Measurements from ENCODE around the gene INAFM1.
"Not testable (repeated sequence)": the region's sequence is repeated elsewhere in the genome, so short reads cannot be mapped to it uniquely, and the experiment has no call there.

The INAFM1 gene

DNA sequence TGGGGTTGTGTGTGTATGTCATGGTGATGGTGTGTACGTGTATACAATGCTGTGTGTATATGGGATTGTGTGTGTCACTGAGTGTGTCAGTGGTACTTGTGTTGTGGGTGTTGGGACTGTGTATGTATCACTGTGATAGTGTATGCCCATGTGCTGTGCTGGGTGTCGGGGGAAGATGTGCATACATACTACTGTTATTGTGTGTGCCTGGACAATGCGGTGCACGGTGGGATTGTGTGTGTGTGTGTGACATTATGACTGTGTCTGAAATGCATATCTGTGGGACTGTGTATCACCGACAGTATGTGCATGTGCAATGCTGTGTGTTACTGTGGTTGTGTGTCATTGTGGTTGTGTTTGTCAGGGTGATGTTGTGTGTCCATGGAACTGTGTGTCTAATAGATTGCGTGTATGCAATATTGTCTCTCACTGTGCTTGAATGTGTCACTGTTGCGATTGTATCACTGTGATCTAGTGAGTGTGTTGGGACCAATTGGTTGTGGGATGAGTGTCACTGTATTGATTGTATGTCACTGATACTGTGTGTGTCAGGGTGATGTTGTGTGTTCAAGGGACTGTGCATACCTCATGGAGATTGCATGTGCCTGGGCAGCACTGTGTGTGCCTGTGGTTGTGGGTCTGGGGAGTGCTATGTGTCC is 32.6 kb upstream of the INAFM1 start:
- DNase-seq = no peak

- no peak for DNase-seq
These were observed 31.3 kb upstream of the INAFM1 start for GRCh38 chr19:47243364-47243775.

DNA sequence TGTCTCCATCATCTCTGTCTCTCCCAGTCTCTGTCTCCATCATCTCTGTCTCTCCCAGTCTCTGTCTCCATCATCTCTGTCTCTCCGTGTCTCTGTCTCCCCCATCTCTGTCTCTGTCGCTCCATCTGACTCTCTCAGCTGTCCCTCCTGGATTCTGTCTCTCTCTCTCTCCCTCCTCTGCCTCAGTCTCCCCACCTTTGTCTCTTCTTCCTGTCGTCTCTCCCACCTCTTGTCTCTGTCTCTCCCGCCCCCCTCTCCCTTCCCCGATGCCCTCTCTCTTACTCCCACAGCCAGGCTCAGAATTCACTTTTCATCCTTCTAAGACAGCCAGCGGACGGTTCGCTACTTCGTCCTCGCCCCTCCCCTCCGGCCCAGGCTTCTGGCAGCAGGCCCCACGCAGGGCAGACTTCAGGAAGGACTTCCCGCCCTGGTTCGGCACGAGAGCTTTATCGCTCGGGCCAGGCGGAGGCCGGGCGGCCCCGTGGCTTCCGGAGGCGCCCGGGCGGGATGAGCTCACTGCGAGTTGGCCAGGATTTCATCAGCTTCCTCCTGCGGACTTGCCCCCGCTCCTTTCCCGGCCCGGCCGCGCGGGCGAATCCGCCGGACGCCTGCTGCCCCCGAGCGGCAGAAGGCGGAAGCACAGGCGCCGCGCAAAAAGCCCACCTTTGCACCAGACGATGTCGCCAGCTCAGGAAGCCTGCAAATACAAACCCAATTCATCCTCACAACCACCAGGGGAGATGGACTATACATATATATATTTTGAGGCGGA is 30.7 kb upstream of the INAFM1 start:
- peak; percentile 84 for DNase-seq

DNA sequence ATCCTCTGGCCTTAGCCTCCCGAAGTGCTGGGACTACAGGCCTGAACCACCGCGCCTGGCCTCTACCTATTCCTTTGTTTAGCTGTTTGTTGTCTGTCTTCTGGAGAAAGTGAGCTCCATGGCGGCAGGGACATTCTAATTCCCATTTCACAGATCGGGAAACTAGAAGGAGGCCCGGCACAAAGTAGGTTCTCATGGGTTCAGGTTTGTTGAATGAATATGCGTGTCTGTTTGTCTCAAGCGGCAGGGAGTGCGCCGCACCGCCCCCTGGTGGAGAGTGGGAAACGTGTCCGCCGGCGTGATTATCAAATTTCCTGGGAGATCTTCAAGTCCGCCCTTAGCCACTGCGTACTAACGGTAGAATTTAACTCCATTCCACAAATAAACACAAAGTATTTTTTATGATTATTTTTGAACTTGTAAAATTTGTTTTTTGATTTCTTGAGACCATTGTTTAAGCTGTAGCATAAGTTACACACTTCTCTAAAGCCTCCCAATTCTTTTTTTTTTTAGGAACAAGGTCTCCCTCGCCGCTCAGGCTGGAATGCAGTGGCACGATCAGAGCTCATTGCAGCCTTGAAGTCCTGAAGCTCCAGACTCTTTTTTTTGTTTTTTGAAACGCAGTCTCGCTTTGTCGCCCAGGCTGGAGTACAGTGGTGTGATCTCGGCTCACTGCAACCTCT is 27.2 kb upstream of the INAFM1 start:
- DNase-seq = peak; percentile 83

DNA sequence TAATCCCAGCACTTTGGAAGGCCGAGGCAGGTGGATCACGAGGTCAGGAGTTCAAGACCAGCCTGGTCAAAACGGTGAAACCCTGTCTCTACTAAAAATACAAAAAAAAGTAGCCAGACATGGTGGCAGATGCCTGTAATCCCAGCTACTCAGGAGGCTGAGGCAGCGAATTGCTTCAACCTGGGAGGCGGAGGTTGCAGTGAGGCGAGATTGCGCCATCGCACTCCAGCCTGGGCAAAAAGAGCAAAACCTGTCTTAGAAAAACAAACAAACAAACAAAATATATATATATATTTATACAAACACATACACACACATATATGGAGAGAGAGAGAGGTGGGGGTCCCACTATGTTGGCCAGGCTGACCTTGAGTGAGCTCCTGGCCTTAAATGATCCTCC is 21.7 kb upstream of the INAFM1 start:
- not testable (repeated sequence) for DNase-seq

- DNase-seq = no peak
These were observed 21.2 kb upstream of the INAFM1 start for GRCh38 chr19:47253467-47253881.

DNA sequence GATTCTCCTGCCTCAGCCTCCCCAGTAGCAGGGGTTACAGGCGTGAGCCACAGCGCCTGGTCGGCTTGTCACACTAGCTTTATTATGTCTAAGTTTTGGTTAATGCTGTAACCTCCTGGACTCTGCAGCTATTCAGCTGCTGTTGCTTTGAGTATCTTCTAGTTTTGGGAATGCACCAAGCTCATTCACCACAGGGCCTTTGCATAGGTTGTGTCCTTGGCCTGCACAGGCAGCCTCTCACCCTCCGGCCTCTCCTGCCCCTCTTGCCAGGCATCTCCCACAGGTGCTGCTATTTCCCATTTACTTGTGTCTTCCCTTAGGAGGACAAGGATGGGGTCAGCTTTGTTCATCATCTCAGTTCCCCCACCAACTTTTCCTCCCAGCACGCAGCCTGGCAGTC is 20.7 kb upstream of the INAFM1 start:
- DNase-seq = no peak

DNA sequence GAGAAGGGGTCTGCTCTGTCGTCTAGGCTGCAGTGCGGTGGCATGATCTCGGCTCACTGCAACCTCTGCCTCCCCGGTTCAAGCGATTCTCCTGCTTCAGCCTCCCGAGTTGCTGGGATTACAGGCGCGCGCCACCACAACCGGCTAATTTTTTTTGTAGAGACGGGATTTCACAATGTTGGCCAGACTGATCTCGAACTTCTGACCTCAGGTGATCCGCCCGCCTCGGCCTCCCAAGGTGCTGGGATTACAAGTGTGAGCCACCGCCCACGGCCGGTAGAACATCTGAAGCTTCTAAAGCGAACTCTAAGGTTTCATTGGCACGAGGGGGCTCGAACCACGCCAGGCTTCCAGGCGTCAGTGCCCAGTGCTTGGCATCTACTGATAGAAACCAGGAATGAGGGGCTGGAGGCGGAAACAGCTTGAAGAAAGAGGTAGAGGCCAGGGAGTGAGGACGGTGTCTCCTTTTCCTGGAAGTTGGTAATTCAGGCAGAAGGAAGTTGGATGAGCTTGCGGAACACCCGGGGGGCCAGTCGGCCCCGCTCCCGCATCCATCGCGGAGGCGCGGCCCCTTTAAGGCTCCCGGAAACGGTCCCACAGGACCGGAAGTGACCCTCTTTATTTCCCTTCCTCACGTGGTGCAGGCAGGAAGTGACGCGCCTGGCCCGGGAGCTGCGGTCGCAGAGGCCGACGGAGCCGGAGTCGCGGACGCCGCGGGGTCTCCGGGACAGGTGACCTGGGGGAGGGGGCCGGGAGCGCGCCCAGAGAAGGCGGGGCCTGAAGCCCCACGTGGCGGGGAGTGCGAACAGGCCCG is 18.6 kb upstream of the INAFM1 start, which contains the start of gene CCDC9:
CCDC9 (plus strand) TSS at position 647 of the 814 bp plus-strand sequence. CDS start 1,876 bp downstream, outside the sequence.
- DNase-seq = no peak

GRCh38 chr19:47256693-47257410 is 17.8 kb upstream of the INAFM1 start:
- DNase-seq = peak; percentile 100

DNA sequence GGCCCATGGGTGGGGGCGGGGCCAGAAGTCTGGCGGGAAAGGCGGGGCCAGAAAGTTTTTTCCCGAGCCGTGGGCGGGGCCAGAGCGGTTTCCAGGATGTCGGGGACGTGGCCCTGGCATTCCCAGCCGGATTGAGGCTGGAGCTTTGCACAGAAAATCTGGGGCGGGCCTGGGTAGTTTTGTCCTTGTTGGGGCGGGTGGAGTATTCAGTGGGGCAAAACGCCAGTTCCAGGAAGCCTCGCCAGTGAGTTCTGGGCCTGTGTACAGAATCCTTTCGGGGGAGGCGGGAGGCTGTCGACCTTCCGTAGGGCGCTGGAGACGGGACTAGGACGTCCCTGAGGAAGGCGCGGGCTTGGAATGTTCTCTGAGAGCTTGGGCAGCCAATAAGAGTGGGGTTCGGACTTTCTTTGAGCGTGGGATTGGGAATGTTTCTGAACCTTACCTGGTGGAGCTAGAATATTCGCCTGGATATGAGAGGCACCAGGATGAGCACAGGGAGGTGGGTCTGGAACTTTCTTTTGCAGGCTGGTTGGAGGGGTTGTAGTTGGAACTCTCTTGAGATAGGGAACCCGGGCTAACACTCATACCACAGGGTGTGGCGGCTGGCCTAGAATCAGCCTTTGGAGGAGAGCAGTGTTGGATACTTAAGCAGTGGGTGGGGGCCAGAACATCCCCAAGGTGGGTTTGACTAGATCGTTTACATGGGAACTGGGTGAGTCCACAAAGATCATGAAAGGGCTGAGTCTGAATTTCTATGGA is 17.1 kb upstream of the INAFM1 start:
- DNase-seq = no peak

- DNase-seq = no peak
These were observed 16.3 kb upstream of the INAFM1 start for GRCh38 chr19:47258434-47258833.

- DNase-seq = no peak
These were observed 15.7 kb upstream of the INAFM1 start for GRCh38 chr19:47258895-47259555.

DNA sequence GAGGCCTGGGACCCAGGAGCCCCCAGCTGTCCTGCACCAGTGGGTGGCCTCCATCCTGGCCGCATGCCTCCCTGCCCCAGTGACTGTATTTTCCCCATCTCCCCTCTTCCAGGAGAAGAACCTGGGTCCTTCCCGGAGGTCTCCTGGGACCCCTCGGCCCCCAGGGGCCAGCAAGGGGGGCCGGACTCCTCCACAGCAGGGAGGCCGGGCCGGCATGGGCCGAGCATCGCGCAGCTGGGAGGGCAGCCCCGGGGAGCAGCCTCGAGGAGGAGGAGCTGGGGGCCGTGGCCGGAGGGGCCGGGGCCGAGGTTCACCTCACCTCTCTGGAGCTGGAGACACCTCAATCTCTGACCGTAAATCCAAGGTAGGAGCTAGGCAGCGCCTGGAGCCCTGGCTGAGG is 14.2 kb upstream of the INAFM1 start:
- DNase-seq = no peak

DNA sequence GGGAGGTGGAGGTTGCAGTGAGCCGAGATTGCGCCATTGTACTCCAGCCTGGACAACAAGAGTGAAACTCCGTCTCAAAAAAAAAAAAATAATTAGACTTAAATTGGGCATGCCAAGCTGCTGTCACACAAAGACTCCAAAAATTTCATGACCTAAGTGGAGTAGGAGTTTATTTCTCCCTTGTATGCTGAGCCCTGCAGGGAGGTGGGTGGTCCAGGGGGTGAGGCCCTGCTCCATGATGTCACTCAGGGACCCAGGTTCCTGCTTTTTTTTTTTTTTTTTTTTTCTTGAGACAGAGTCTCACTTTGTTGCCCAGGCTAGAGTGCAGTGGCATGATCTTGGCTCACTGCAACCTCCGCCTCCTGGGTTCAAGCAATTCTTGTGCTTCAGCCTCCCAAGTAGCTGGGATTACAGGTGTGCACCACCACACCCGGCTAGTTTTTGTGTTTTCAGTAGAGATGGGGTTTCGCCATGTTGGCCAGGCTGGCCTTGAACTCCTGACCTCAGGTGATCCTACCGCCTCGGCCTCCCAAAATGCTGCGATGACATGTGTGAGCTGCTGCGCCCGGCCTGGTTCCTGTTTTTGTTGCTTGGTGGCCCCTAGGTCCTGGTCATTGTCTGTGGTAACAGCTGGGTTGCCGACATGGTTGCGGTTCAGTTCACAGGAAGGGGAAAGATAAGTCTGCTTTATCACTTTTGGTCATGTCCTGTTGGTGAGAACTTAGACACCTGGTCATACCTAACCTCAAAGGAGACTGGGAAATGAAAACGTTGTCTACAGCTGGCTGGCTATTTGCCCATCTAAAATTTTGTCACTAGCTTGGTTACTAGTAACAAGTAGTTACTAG is 12.5 kb upstream of the INAFM1 start:
- not testable (repeated sequence) for DNase-seq

- DNase-seq = no peak
These were observed 10.1 kb upstream of the INAFM1 start for GRCh38 chr19:47264629-47265028.

DNA sequence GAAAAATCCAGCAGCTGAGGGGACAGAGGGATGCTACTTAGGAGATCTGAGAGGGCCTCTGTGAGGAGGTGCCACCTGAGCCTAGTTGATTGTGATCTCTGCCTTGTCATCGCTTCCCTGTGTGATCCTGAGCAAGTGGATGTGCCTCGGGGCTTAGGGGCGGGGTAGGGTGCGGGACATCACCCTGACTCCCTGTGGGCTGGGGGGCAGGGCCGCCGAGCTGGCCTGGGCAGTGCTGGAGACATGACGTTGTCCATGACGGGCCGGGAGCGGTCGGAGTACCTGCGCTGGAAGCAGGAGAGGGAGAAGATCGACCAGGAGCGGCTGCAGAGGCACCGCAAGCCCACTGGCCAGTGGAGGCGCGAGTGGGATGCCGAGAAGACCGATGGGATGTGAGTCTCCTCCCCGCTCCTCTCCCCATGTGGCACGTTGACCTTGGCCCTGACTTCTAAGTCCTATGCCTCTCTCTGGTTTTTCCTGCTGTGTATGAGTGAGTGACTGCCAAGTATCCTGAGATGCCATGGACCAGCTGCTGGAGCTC is 8.2 kb upstream of the INAFM1 start:
- DNase-seq = no peak

- no peak for DNase-seq
These were observed 7.3 kb upstream of the INAFM1 start for GRCh38 chr19:47267350-47267759.

DNA sequence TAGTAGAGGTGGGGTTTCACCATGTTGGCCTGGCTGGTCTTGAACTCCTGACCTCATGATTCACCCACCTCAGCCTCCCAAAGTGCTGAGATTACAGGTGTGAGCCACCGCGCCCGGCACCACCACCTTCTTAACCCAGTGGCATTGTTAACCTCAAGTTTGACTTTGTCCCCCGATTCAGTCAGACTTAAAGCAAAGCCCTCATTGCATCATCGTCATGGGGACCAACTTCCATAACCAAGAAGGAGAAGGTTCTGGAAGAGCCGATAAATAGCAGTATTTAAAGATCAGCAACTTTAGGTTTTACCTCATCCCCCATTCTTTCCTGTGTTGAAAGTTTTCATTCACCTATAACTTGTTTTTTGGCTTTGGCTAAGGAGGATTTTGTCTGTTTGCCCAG is 6.7 kb upstream of the INAFM1 start:
- DNase-seq = no peak

- no peak for DNase-seq
These were observed 5.1 kb upstream of the INAFM1 start for GRCh38 chr19:47269596-47269995.

GRCh38 chr19:47270408-47270807 is 4.3 kb upstream of the INAFM1 start:
- DNase-seq = no peak
